HG03342 (cell line): ENCODE measurements around the gene LYRM1.
A peak's percentile ranks its signal among the peaks of the same experiment; 100 is the strongest.
"Not testable (repeated sequence)": the region's sequence is repeated elsewhere in the genome, so short reads cannot be mapped to it uniquely, and the experiment has no call there.

ENCODE experiments used
- ATAC-seq: cut with Tn5 transposase; IDR thresholded peaks from one replicate; pipeline ENCODE4 v1.9.1; 2021; ENCODE audit warnings: mild to moderate bottlenecking, moderate library complexity; ENCODE audit not compliant: unreplicated experiment

Gene LYRM1

GRCh38 chr16:20901436-20902112 lies 1.0 kb downstream of the LYRM1 start:
- ATAC-seq, result peak; percentile 40

GRCh38 chr16:20902426-20902825 lies 1.9 kb downstream of the LYRM1 start:
- no peak for ATAC-seq

- no peak for ATAC-seq
These were observed 2.7 kb downstream of the LYRM1 start for GRCh38 chr16:20903116-20903898.

- no peak for ATAC-seq
These were observed 3.4 kb downstream of the LYRM1 start for GRCh38 chr16:20903899-20904506.

- ATAC-seq, result no peak
These were observed 4.0 kb downstream of the LYRM1 start for GRCh38 chr16:20904507-20905081.

GRCh38 chr16:20905576-20905975 lies 5.0 kb downstream of the LYRM1 start:
- ATAC-seq, result no peak

- no peak for ATAC-seq
These were observed 6.0 kb downstream of the LYRM1 start for GRCh38 chr16:20906341-20907255.

- no peak for ATAC-seq
These were observed 10.3 kb downstream of the LYRM1 start for GRCh38 chr16:20910781-20911321.

- ATAC-seq, result no peak
These were observed 10.8 kb downstream of the LYRM1 start for GRCh38 chr16:20911361-20911760.

GRCh38 chr16:20916289-20916688 lies 15.7 kb downstream of the LYRM1 start:
- no peak for ATAC-seq

GRCh38 chr16:20916942-20917341 lies 16.4 kb downstream of the LYRM1 start:
- ATAC-seq, result no peak

GRCh38 chr16:20918486-20919239 lies 18.1 kb downstream of the LYRM1 start:
- ATAC-seq, result no peak

GRCh38 chr16:20920091-20920490 lies 19.5 kb downstream of the LYRM1 start:
- ATAC-seq, result no peak

- ATAC-seq, result no peak
These were observed 20.2 kb downstream of the LYRM1 start for GRCh38 chr16:20920799-20921198.

- ATAC-seq, result no peak
These were observed 23.3 kb downstream of the LYRM1 start for GRCh38 chr16:20923876-20924275.

GRCh38 chr16:20925751-20926150 lies 25.2 kb downstream of the LYRM1 start:
- ATAC-seq, result no peak

GRCh38 chr16:20928774-20929411 lies 28.3 kb downstream of the LYRM1 start:
- no peak for ATAC-seq

GRCh38 chr16:20929676-20930364 lies 29.2 kb downstream of the LYRM1 start:
- ATAC-seq, result not testable (repeated sequence)

GRCh38 chr16:20930365-20930690 lies 29.8 kb downstream of the LYRM1 start:
- ATAC-seq, result no peak
